ENCODE results near the gene GNA14. TPM values are rescaled to one million over a fixed set of nuclear protein-coding genes. Genes with fewer than 3 reads are reported as not detected.

GNA14 gene
- total RNA-seq, 1 experiment from 2014 or later = 1.2 TPM

- no peak overlapping the region for H3K9ac ChIP-seq (ENCODE audit: low read length)
- peak overlapping the region; percentile 21; the same call in 1 of the 2 replicates for H3K4me3 ChIP-seq (ENCODE audit: low read length)
- BruUV-seq (replicated peaks) = no TSS peak
- no peaks in the 10 kb centered on the region for H3K9me2 ChIP-seq (replicated peaks; ENCODE audit: low read length)
- POLR2A ChIA-PET (ENCODE audit: unreplicated experiment) = no interaction called here
- no peaks in the 10 kb centered on the region for H3K9me3 ChIP-seq (ENCODE audit: low read length)
- no peak overlapping the region for H3K27ac ChIP-seq (ENCODE audit: low read length)
- ATAC-seq (peak; percentile 27; the same call in 1 of the 2 replicates), DNase-seq (peak; percentile 65)
- no peaks in the 10 kb centered on the region for H4K20me1 ChIP-seq (ENCODE audit: low read length)
- H2AFZ ChIP-seq (ENCODE audit: low read length) = peak overlapping the region; percentile 16; the same call in 1 of the 2 replicates
- CTCF ChIA-PET = no interaction called here
- no peaks in the 10 kb centered on the region for H3K79me2 ChIP-seq (ENCODE audit: low read length)
- H3K4me2 ChIP-seq (ENCODE audit: low read length) = peak overlapping the region; percentile 42
- no peaks in the 10 kb centered on the region for H3K27me3 ChIP-seq (ENCODE audit: low read length)
- peaks cover 15% of the 10 kb centered on the region for H3K4me1 ChIP-seq (ENCODE audit: insufficient read depth, low read length)
- H3K36me3 ChIP-seq (ENCODE audit: low read depth, low read length) = no peaks in the 10 kb centered on the region
- no peaks in the 10 kb centered on the region for H3F3A ChIP-seq (ENCODE audit: low read length, unreplicated experiment)
- intact Hi-C loops (cut with micrococcal nuclease) = loop anchor here (2.0 kb wide), 1 partner anchor 87 kb away; no protein-coding TSS in a partner anchor
- TF ChIP-seq CTCF (conservative IDR thresholded peaks at IDR 0.05; ENCODE audit: low read depth, low read length) (no peak), EZH2phosphoT487 (IDR thresholded peaks at IDR 0.05; ENCODE audit: borderline replicate concordance, low read length) (no peak), EZH2 (IDR thresholded peaks at IDR 0.05; ENCODE audit: low read length, unreplicated experiment) (no peak)
Measured at GRCh38 chr9:77663754-77664153, 15.6 kb upstream of the GNA14 start.

GRCh38 chr9:77661566-77662085, 13.5 kb upstream of the GNA14 start:
- DNase-seq = no peak
- no peak overlapping the region for H3K4me2 ChIP-seq (ENCODE audit: low read length)
- CTCF ChIA-PET = no interaction called here
- no TSS peak for BruUV-seq (replicated peaks)
- no peaks in the 10 kb centered on the region for H3K9me2 ChIP-seq (replicated peaks; ENCODE audit: low read length)
- no peak overlapping the region for H3K27ac ChIP-seq (ENCODE audit: low read length)
- TF ChIP-seq CTCF (conservative IDR thresholded peaks at IDR 0.05; ENCODE audit: low read depth, low read length) = no peak
- no peak for TF ChIP-seq EZH2phosphoT487 (IDR thresholded peaks at IDR 0.05; ENCODE audit: borderline replicate concordance, low read length)
- TF ChIP-seq EZH2 (IDR thresholded peaks at IDR 0.05; ENCODE audit: low read length, unreplicated experiment) = no peak
- no peaks in the 10 kb centered on the region for H3K27me3 ChIP-seq (ENCODE audit: low read length)
- H3F3A ChIP-seq (ENCODE audit: low read length, unreplicated experiment) = no peaks in the 10 kb centered on the region
- H3K9me3 ChIP-seq (ENCODE audit: low read length) = no peaks in the 10 kb centered on the region
- POLR2A ChIA-PET (ENCODE audit: unreplicated experiment) = no interaction called here
- H3K36me3 ChIP-seq (ENCODE audit: low read depth, low read length) = no peaks in the 10 kb centered on the region
- no peaks in the 10 kb centered on the region for H4K20me1 ChIP-seq (ENCODE audit: low read length)
- intact Hi-C loops (cut with micrococcal nuclease) = loop anchor here (2.0 kb wide), 1 partner anchor 89 kb away; no protein-coding TSS in a partner anchor
- no peak overlapping the region for H3K4me3 ChIP-seq (ENCODE audit: low read length)
- no peak for ATAC-seq
- H3K4me1 ChIP-seq (ENCODE audit: insufficient read depth, low read length) = peaks cover 15% of the 10 kb centered on the region
- H3K79me2 ChIP-seq (ENCODE audit: low read length) = no peaks in the 10 kb centered on the region
- no peak overlapping the region for H3K9ac ChIP-seq (ENCODE audit: low read length)
- no peak overlapping the region for H2AFZ ChIP-seq (ENCODE audit: low read length)

- intact Hi-C loops (cut with micrococcal nuclease) = no loop called here
- no peak overlapping the region for H3K27ac ChIP-seq (ENCODE audit: low read length)
- ATAC-seq = no peak
- H3F3A ChIP-seq (ENCODE audit: low read length, unreplicated experiment) = no peaks in the 10 kb centered on the region
- POLR2A ChIA-PET (ENCODE audit: unreplicated experiment) = no interaction called here
- no peak for TF ChIP-seq CTCF (conservative IDR thresholded peaks at IDR 0.05; ENCODE audit: low read depth, low read length)
- no peak for TF ChIP-seq EZH2phosphoT487 (IDR thresholded peaks at IDR 0.05; ENCODE audit: borderline replicate concordance, low read length)
- no peak for TF ChIP-seq EZH2 (IDR thresholded peaks at IDR 0.05; ENCODE audit: low read length, unreplicated experiment)
- no TSS peak for BruUV-seq (replicated peaks)
- H4K20me1 ChIP-seq (ENCODE audit: low read length) = no peaks in the 10 kb centered on the region
- H3K4me2 ChIP-seq (ENCODE audit: low read length) = no peak overlapping the region
- H2AFZ ChIP-seq (ENCODE audit: low read length) = no peak overlapping the region
- H3K4me3 ChIP-seq (ENCODE audit: low read length) = no peak overlapping the region
- no peak for DNase-seq
- peaks cover 15% of the 10 kb centered on the region for H3K4me1 ChIP-seq (ENCODE audit: insufficient read depth, low read length)
- no peaks in the 10 kb centered on the region for H3K36me3 ChIP-seq (ENCODE audit: low read depth, low read length)
- no peaks in the 10 kb centered on the region for H3K9me2 ChIP-seq (replicated peaks; ENCODE audit: low read length)
- H3K9me3 ChIP-seq (ENCODE audit: low read length) = no peaks in the 10 kb centered on the region
- CTCF ChIA-PET = no interaction called here
- H3K27me3 ChIP-seq (ENCODE audit: low read length) = no peaks in the 10 kb centered on the region
- H3K9ac ChIP-seq (ENCODE audit: low read length) = no peak overlapping the region
- H3K79me2 ChIP-seq (ENCODE audit: low read length) = no peaks in the 10 kb centered on the region
Measured at GRCh38 chr9:77659926-77660325, 11.8 kb upstream of the GNA14 start.

Measured in PC-3 (cell line).